HG03432 (cell line): ENCODE measurements around the gene HPS5.
"Not testable (repeated sequence)": the region's sequence is repeated elsewhere in the genome, so short reads cannot be mapped to it uniquely, and the experiment has no call there.

Source experiments
- ATAC-seq: cut with Tn5 transposase; IDR thresholded peaks from one replicate; pipeline ENCODE4 v1.9.1; 2021; ENCODE audit warnings: mild to moderate bottlenecking, moderate library complexity; ENCODE audit not compliant: unreplicated experiment

Gene HPS5

GRCh38 chr11:18271206-18271605 lies 50.7 kb downstream of the HPS5 start:
- ATAC-seq = no peak

GRCh38 chr11:18270102-18270501 lies 51.8 kb downstream of the HPS5 start:
- no peak for ATAC-seq

GRCh38 chr11:18269252-18269651 lies 52.7 kb downstream of the HPS5 start:
- not testable (repeated sequence) for ATAC-seq

- ATAC-seq = peak; percentile 73
These were observed 54.4 kb downstream of the HPS5 start for GRCh38 chr11:18267335-18268133.

- ATAC-seq = no peak
These were observed 56.0 kb downstream of the HPS5 start, which contains the start of gene SAA1 for GRCh38 chr11:18265949-18266348. Gene SAA1 (plus strand): TSS chr11:18266264. CDS start chr11:18266888, 624 bp downstream.

GRCh38 chr11:18264677-18265555 lies 57.0 kb downstream of the HPS5 start:
- ATAC-seq = no peak

- peak; percentile 35 for ATAC-seq
These were observed 57.9 kb downstream of the HPS5 start for GRCh38 chr11:18264035-18264434.

- ATAC-seq = not testable (repeated sequence)
These were observed 59.1 kb downstream of the HPS5 start for GRCh38 chr11:18262681-18263350.

GRCh38 chr11:18261721-18262120 lies 60.2 kb downstream of the HPS5 start:
- ATAC-seq = no peak

GRCh38 chr11:18259259-18259658 lies 62.7 kb downstream of the HPS5 start:
- ATAC-seq = no peak

- ATAC-seq = no peak
These were observed 67.1 kb downstream of the HPS5 start for GRCh38 chr11:18254781-18255361.

GRCh38 chr11:18253778-18254338 lies 68.1 kb downstream of the HPS5 start:
- no peak for ATAC-seq

GRCh38 chr11:18253233-18253632 lies 68.7 kb downstream of the HPS5 start:
- ATAC-seq = no peak

- no peak for ATAC-seq
These were observed 73.4 kb downstream of the HPS5 start, which contains the start of gene SAA2 for GRCh38 chr11:18248561-18248960. Gene SAA2 (minus strand): TSS chr11:18248668. CDS start chr11:18248011, 657 bp downstream.

- peak; percentile 15 for ATAC-seq
These were observed 74.8 kb downstream of the HPS5 start for GRCh38 chr11:18247191-18247581.

- ATAC-seq = peak; percentile 83
These were observed 75.4 kb downstream of the HPS5 start for GRCh38 chr11:18246379-18247190.

- no peak for ATAC-seq
These were observed 76.5 kb downstream of the HPS5 start for GRCh38 chr11:18245396-18245795.

GRCh38 chr11:18243783-18244362 lies 78.1 kb downstream of the HPS5 start:
- no peak for ATAC-seq

- no peak for ATAC-seq
These were observed 82.3 kb downstream of the HPS5 start for GRCh38 chr11:18239655-18240054.
